Thyroid gland (tissue), 4 donors: ENCODE data around the gene CLSTN2. TPM values are rescaled to one million over a fixed set of nuclear protein-coding genes. Genes with fewer than 3 reads are reported as not detected.

ENCODE experiments used
- DNase-seq, 2 donors: peaks; one replicate each; pipeline ENCODE4 v3.0.0-alpha.2; 2019
- H3K27ac ChIP-seq, 3 donors: fragments of 200-600 bp; sonication (generic); 1 replicate in 2 of 3; 2 replicates in 1 of 3; pipeline ENCODE4 v1.5.1; 2016 to 2019; ENCODE audit warnings: mild to moderate bottlenecking in 1 of 3, moderate library complexity in 1 of 3
- H3K27me3 ChIP-seq: fragments of 200-600 bp; sonication (generic); one replicate; pipeline ENCODE4 v1.5.1; 2019
- H3K36me3 ChIP-seq, 2 donors: fragments of 200-600 bp; sonication (generic); one replicate each; pipeline ENCODE4 v1.5.1; 2016 to 2019
- H3K4me1 ChIP-seq, 2 donors: fragments of 200-600 bp; sonication (generic); one replicate each; pipeline ENCODE4 v1.5.1; 2017 to 2019
- H3K4me3 ChIP-seq, 3 donors: fragments of 200-600 bp; sonication (generic); replicated peaks in 1 of 3; 1 replicate in 2 of 3; 2 replicates in 1 of 3; pipeline ENCODE4 v1.5.1; 2016; ENCODE audit warnings: mild to moderate bottlenecking in 1 of 3
- H3K9me3 ChIP-seq: fragments of 200-600 bp; sonication (generic); one replicate; pipeline ENCODE4 v1.5.1; 2017
- CTCF ChIP-seq, 6 experiments: fragments of 200-600 bp in 3 of 6; fragments of 450-650 bp in 3 of 6; sonication (generic) in 3 of 6; IDR thresholded peaks; one replicate each; pipeline ENCODE4 v1.5.1; 2016 to 2019; ENCODE audit warnings: antibody characterized with exemption in 6 of 6, mild to moderate bottlenecking in 2 of 6, inconsistent platforms in 1 of 6, moderate library complexity in 1 of 6
- POLR2A ChIP-seq, 2 donors: fragments of 450-650 bp; IDR thresholded peaks; one replicate each; pipeline ENCODE4 v1.6.1; 2017; ENCODE audit warnings: antibody characterized with exemption in 2 of 2, mild to moderate bottlenecking in 2 of 2, moderate library complexity in 1 of 2
- WGBS, 2 donors: methylation state at CpG; one replicate each; pipeline ENCODE4 v1.1.5; 2017; 5-methylcytosine and 5-hydroxymethylcytosine counted together
- intact Hi-C: fragments of 100-400 bp; cut with DNase I; formaldehyde crosslinking; loops from one replicate; pipeline ENCODE4 v1.15.1; 2023
- total RNA-seq, 4 donors: library from RNA; depleted of rRNA; stranded (reverse); fragments of >200 nt; gene quantifications; one replicate each; pipeline ENCODE4 v1.2.3, GENCODE V29; 2016

CLSTN2 gene
- total RNA-seq, 4 donors from 2014 or later: 9.7 to 32.9 (median 15.5) TPM

- H3K4me3 ChIP-seq: no peak overlapping the region
- H3K27ac ChIP-seq: no peak overlapping the region
- H3K4me1 ChIP-seq: peaks cover 0 to 1% of the 10 kb centered on the region in 2 donors
- H3K36me3 ChIP-seq: no peaks in the 10 kb centered on the region
- no peaks in the 10 kb centered on the region for H3K27me3 ChIP-seq
- intact Hi-C loops: no loop called here
- 71 to 89% methylated on average over 5 of the region's 5 CpGs for WGBS, 2 donors
- no peaks in the 10 kb centered on the region for H3K9me3 ChIP-seq
- no peak for DNase-seq
- TF ChIP-seq CTCF (IDR thresholded peaks at IDR 0.05) (no peak), POLR2A (IDR thresholded peaks at IDR 0.05) (no peak)
Observed at GRCh38 chr3:140574375-140574774, 639.4 kb downstream of the CLSTN2 start.

DNA sequence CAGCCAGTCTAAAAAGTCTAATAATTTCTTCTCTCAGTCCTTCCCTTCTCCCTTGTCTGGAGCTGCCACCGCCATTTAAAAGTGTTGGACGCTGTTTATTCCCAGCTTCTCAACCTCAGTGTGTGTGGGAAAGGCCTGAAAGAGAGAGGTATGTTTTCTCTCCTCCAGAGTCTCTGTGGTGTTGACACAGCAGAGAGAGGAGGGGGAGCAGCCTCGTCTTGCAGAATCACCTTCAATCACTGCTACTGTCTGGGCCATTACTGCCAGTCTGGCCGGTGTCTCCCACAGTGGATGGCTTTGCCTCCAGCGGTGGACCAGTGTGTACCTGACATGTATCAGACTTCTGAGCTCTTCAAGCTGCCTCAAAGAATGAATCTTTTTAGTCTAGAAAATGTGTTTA lies 641.5 kb downstream of the CLSTN2 start:
- WGBS, 2 donors: 57 to 67% methylated on average over 5 of the region's 5 CpGs
- Histone ChIP-seq H3K27ac (no peak overlapping the region), H3K27me3 (no peaks in the 10 kb centered on the region), H3K9me3 (no peaks in the 10 kb centered on the region), H3K36me3 (no peaks in the 10 kb centered on the region), H3K4me3 (no peak overlapping the region), H3K4me1 (no peaks in the 10 kb centered on the region)
- DNase-seq: no peak
- TF ChIP-seq POLR2A (IDR thresholded peaks at IDR 0.05): no peak
- TF ChIP-seq CTCF (IDR thresholded peaks at IDR 0.05): no peak
- intact Hi-C loops: no loop called here

- no peak for TF ChIP-seq CTCF (IDR thresholded peaks at IDR 0.05)
- TF ChIP-seq POLR2A (IDR thresholded peaks at IDR 0.05): no peak
- H3K27ac ChIP-seq: no peak overlapping the region
- no peaks in the 10 kb centered on the region for H3K9me3 ChIP-seq
- intact Hi-C loops: no loop called here
- no peaks in the 10 kb centered on the region for H3K4me1 ChIP-seq
- no peaks in the 10 kb centered on the region for H3K36me3 ChIP-seq
- no peaks in the 10 kb centered on the region for H3K27me3 ChIP-seq
- no peak overlapping the region for H3K4me3 ChIP-seq
- 85 to 89% methylated on average over 4 of the region's 4 CpGs for WGBS, 2 donors
- DNase-seq: no peak
Observed at GRCh38 chr3:140577911-140578310, 642.9 kb downstream of the CLSTN2 start.

GRCh38 chr3:140579260-140579659 lies 644.3 kb downstream of the CLSTN2 start:
- intact Hi-C loops: no loop called here
- no peak overlapping the region for H3K4me3 ChIP-seq
- no peaks in the 10 kb centered on the region for H3K36me3 ChIP-seq
- H3K27me3 ChIP-seq: no peaks in the 10 kb centered on the region
- no peaks in the 10 kb centered on the region for H3K4me1 ChIP-seq
- TF ChIP-seq POLR2A (IDR thresholded peaks at IDR 0.05): no peak
- TF ChIP-seq CTCF (IDR thresholded peaks at IDR 0.05): no peak
- DNase-seq: no peak
- H3K27ac ChIP-seq: no peak overlapping the region
- no peaks in the 10 kb centered on the region for H3K9me3 ChIP-seq

- DNase-seq: no peak
- Histone ChIP-seq H3K27me3 (no peaks in the 10 kb centered on the region), H3K27ac (no peak overlapping the region), H3K4me3 (no peak overlapping the region), H3K4me1 (no peaks in the 10 kb centered on the region), H3K9me3 (no peaks in the 10 kb centered on the region), H3K36me3 (no peaks in the 10 kb centered on the region)
- intact Hi-C loops: no loop called here
- TF ChIP-seq POLR2A (IDR thresholded peaks at IDR 0.05) (no peak), CTCF (IDR thresholded peaks at IDR 0.05) (no peak)
- 61 to 66% methylated on average over 1 of the region's 1 CpG for whole genome bisulfite sequencing, 2 donors
Observed at GRCh38 chr3:140580746-140581145, 645.8 kb downstream of the CLSTN2 start.
